GM12878 (cell line): ENCODE data around the gene CPEB3. TPM values are rescaled to one million over a fixed set of nuclear protein-coding genes. Genes with fewer than 3 reads are reported as not detected.

Experiments used
- ATAC-seq: fragments of 200-7000 bp; cut with Tn5 transposase; 3 replicates; pipeline ENCODE4 v1.9.1; 2020; ENCODE audit warnings: mild to moderate bottlenecking, moderate library complexity
- BruUV-seq: library from RNA; stranded (reverse); fragments of 400-500 nt; replicated peaks from 2 replicates; lab custom pipeline; 2021; lab: Mats Ljungman, UMichigan
- CTCF ChIA-PET: fragments of 300-600 bp; sonication (Branson Sonifier 250); formaldehyde crosslinking; extraction: SDS; loops from one replicate; lab custom pipeline; 2021; ENCODE audit warnings: inconsistent platforms; lab: Yijun Ruan, JAX
- POLR2A ChIA-PET: fragments of 350-600 bp; formaldehyde crosslinking; extraction: SDS; loops from one replicate; lab custom pipeline; 2021; ENCODE audit warnings: inconsistent platforms; lab: Charles Lee
- RAD21 ChIA-PET: fragments of 300-600 bp; sonication (Branson Sonifier 250); formaldehyde crosslinking; loops from one replicate; lab custom pipeline; 2023; ENCODE audit warnings: antibody characterized with exemption; ENCODE audit not compliant: unreplicated experiment; lab: Charles Lee
- SMC1A ChIA-PET: fragments of 300-600 bp; sonication (Branson Sonifier 250); formaldehyde crosslinking; loops from one replicate; lab custom pipeline; 2023; ENCODE audit not compliant: unreplicated experiment, uncharacterized antibody; lab: Charles Lee
- DNase-seq: peaks from one replicate; pipeline ENCODE4 v3.0.0-alpha.2; 2011; ENCODE audit warnings: low read depth, low spot score
- FAIRE-seq: peaks from 3 replicates; lab custom pipeline; 2011; peaks lifted over from hg19 to GRCh38; lab: Jason Lieb, UNC
- H2AFZ ChIP-seq: 2 replicates; pipeline ENCODE4 v1.6.0; 2011; ENCODE audit warnings: low read depth, low read length, control low read depth; ENCODE audit not compliant: control insufficient read depth
- H3K27ac ChIP-seq: 2 replicates; pipeline ENCODE4 v1.5.1; 2011; ENCODE audit warnings: control low read depth; ENCODE audit not compliant: control insufficient read depth, insufficient read depth
- H3K27me3 ChIP-seq, 2 experiments: replicated peaks in 1 of 2; 2 replicates each; pipeline versions ENCODE4 v1.6.0 to v1.6.1; 2011; ENCODE audit warnings: low read length in 1 of 2; ENCODE audit not compliant: control insufficient read depth in 2 of 2, insufficient read depth in 2 of 2
- H3K36me3 ChIP-seq, 2 experiments: 2 replicates each; pipeline ENCODE4 v1.5.1; 2011; ENCODE audit warnings: low read length in 1 of 2; ENCODE audit not compliant: control insufficient read depth in 2 of 2, insufficient read depth in 2 of 2
- H3K4me1 ChIP-seq: 2 replicates; pipeline ENCODE4 v1.6.1; 2011; ENCODE audit warnings: mild to moderate bottlenecking, low read length, moderate library complexity, mixed read lengths; ENCODE audit not compliant: control insufficient read depth, insufficient read depth
- H3K4me2 ChIP-seq: 2 replicates; pipeline ENCODE4 v1.6.0; 2011; ENCODE audit warnings: control low read depth; ENCODE audit not compliant: control insufficient read depth, insufficient read depth
- H3K4me3 ChIP-seq: fragments of 200-600 bp; sonication (generic); 2 replicates; pipeline ENCODE4 v1.5.1; 2016
- H3K79me2 ChIP-seq: 2 replicates; pipeline ENCODE4 v1.6.0; 2011; ENCODE audit warnings: low read length; ENCODE audit not compliant: control insufficient read depth, insufficient read depth
- H3K9ac ChIP-seq: 2 replicates; pipeline ENCODE4 v1.8.0; 2011; ENCODE audit warnings: low read length, control low read depth, mixed read lengths; ENCODE audit not compliant: control insufficient read depth, insufficient read depth
- H3K9me3 ChIP-seq: replicated peaks from 3 replicates; pipeline ENCODE4 v1.5.1; 2011; ENCODE audit warnings: mild to moderate bottlenecking, low read length; ENCODE audit not compliant: control insufficient read depth, insufficient read depth
- H4K20me1 ChIP-seq: 2 replicates; pipeline ENCODE4 v1.6.0; 2011; ENCODE audit not compliant: control insufficient read depth, insufficient read depth
- ASH2L ChIP-seq: fragments of 300-600, 200-600 bp; sonication (generic); IDR thresholded peaks from 2 replicates; pipeline ENCODE4 v1.6.1; 2017; ENCODE audit warnings: low read depth, mild to moderate bottlenecking, borderline replicate concordance
- ATF2 ChIP-seq: IDR thresholded peaks from 2 replicates; pipeline ENCODE4 v1.6.1; 2012; ENCODE audit warnings: low read length, inconsistent platforms
- BACH1 ChIP-seq: fragments of 450-650 bp; IDR thresholded peaks from 2 replicates; pipeline ENCODE4 v1.6.1; 2017; ENCODE audit warnings: mild to moderate bottlenecking, borderline replicate concordance
- CEBPZ ChIP-seq: fragments of 150-350 bp; IDR thresholded peaks from 2 replicates; pipeline ENCODE4 v1.6.1; 2016; ENCODE audit warnings: low read depth, low read length
- CHD2 ChIP-seq: IDR thresholded peaks from 2 replicates; pipeline ENCODE4 v1.6.1; 2011; ENCODE audit warnings: low read depth, low read length, improper control_type of control experiment, borderline replicate concordance
- CTCF ChIP-seq, 3 experiments: IDR thresholded peaks in 2 of 3; conservative IDR thresholded peaks in 1 of 3; 2 replicates each; pipeline ENCODE4 v1.5.1; 2011; ENCODE audit warnings: low read depth in 3 of 3, low read length in 3 of 3, mild to moderate bottlenecking in 3 of 3, control low read depth in 2 of 3, moderate library complexity in 2 of 3, inconsistent platforms in 1 of 3, mixed read lengths in 1 of 3; ENCODE audit not compliant: control insufficient read depth in 2 of 3, insufficient read depth in 1 of 3; ENCODE audit errors: extremely low read depth in 1 of 3
- EED ChIP-seq: sonication (generic); IDR thresholded peaks from 2 replicates; pipeline ENCODE4 v1.6.1; 2016; ENCODE audit warnings: antibody characterized with exemption, low read depth
- GATAD2B ChIP-seq: fragments of 450-650 bp; conservative IDR thresholded peaks from 2 replicates; pipeline ENCODE4 v1.6.1; 2017; ENCODE audit warnings: low read depth, mild to moderate bottlenecking, moderate library complexity
- HDAC2 ChIP-seq: fragments of 200-600 bp; sonication (generic); IDR thresholded peaks from 2 replicates; pipeline ENCODE4 v1.6.1; 2017
- NBN ChIP-seq: fragments of 450-650 bp; IDR thresholded peaks from 2 replicates; pipeline ENCODE4 v1.6.1; 2016
- PML ChIP-seq: IDR thresholded peaks from 2 replicates; pipeline ENCODE4 v1.6.1; 2012; ENCODE audit warnings: low read length, inconsistent platforms
- RELA ChIP-seq: fragments of 450-650 bp; IDR thresholded peaks from 2 replicates; pipeline ENCODE4 v1.8.0; 2014; ENCODE audit warnings: borderline replicate concordance; ENCODE audit not compliant: partially characterized antibody
- SIN3A ChIP-seq: IDR thresholded peaks from 2 replicates; pipeline ENCODE4 v1.6.1; 2012; ENCODE audit warnings: low read depth, low read length, improper control_type of control experiment
- SREBF1 ChIP-seq: IDR thresholded peaks from 2 replicates; pipeline ENCODE4 v1.6.1; 2012; ENCODE audit warnings: mild to moderate bottlenecking, low read length
- STAT1 ChIP-seq: fragments of 450-650 bp; conservative IDR thresholded peaks from 2 replicates; pipeline ENCODE4 v1.6.1; 2014; ENCODE audit warnings: antibody characterized with exemption, mild to moderate bottlenecking
- TAF1 ChIP-seq: IDR thresholded peaks from 2 replicates; pipeline ENCODE4 v1.6.1; 2011; ENCODE audit warnings: mild to moderate bottlenecking, low read depth, low read length, borderline replicate concordance
- TCF12 ChIP-seq: IDR thresholded peaks from 2 replicates; pipeline ENCODE4 v1.6.1; 2011; ENCODE audit warnings: low read depth, mild to moderate bottlenecking, low read length
- WGBS: methylation state at CpG from one replicate; pipeline ENCODE4 v1.1.6; 2016; ENCODE audit warnings: low lambda C conversion rate; ENCODE audit not compliant: insufficient replicate concordance, insufficient coverage; ENCODE audit errors: missing lambda C conversion rate; 5-methylcytosine and 5-hydroxymethylcytosine counted together
- in situ Hi-C: fragments of 300-500 bp; cut with MboI; formaldehyde crosslinking; loops from 9 replicates; pipeline ENCODE4 v1.14.3; 2018; ENCODE audit warnings: mixed read lengths
- intact Hi-C: fragments of 100-400 bp; cut with micrococcal nuclease; formaldehyde crosslinking; loops from one replicate; pipeline ENCODE4 v1.14.2; 2022; ENCODE audit not compliant: unreplicated experiment
- polyA plus RNA-seq, 11 experiments: library from polyadenylated mRNA; depleted of rRNA in 4 of 11; unstranded in 6 of 11; stranded (reverse) in 5 of 11; fragments of >200 nt; fragmentation: Nextera tagmentation in 4 of 11; fragmentation: Illumina TruSeq in 1 of 11; extraction: Ambion mirVana in 4 of 11; extraction: Trizol in 1 of 11; gene quantifications; 1 replicate in 1 of 11; 2 replicates in 10 of 11; pipeline versions ENCODE4 v1.2.1 to v1.2.3, GENCODE V29; 2011 to 2016; ENCODE audit warnings: inconsistent platforms in 2 of 11, missing spikeins in 2 of 11, low read depth in 1 of 11
- total RNA-seq, 4 experiments: library from RNA; depleted of rRNA in 3 of 4; stranded (reverse); fragments of >200 nt in 3 of 4; fragmentation: Illumina TruSeq in 1 of 4; extraction: Trizol in 1 of 4; gene quantifications; 2 replicates each; pipeline versions ENCODE4 v1.2.1 to v1.2.3, GENCODE V29; 2013 to 2021

The CPEB3 gene
- total and polyA plus RNA-seq, 10 of the 15 experiments (the other 5 are each of a cell fraction or from before 2014, with no cell fraction given), result 0.50 to 2.3 (median 1.2) TPM

GRCh38 chr10:92079003-92079402, 211.9 kb downstream of the CPEB3 start:
- TF ChIP-seq STAT1, result no peak
- no peak for TF ChIP-seq HDAC2
- no peak for TF ChIP-seq PML
- no peak for TF ChIP-seq RELA
- no peak for TF ChIP-seq GATAD2B
- no peak for TF ChIP-seq SIN3A
- TF ChIP-seq CEBPZ, result no peak
- no peak for TF ChIP-seq CHD2
- TF ChIP-seq SREBF1, result no peak
- no peak for TF ChIP-seq TAF1
- no peak for TF ChIP-seq ATF2
- TF ChIP-seq EED, result no peak
- no peak for TF ChIP-seq CTCF (IDR thresholded peaks at IDR 0.05 in 2 of 3, conservative IDR thresholded peaks at IDR 0.05 in 1 of 3; ENCODE audit: control insufficient read depth in 2 of 3, extremely low read depth in 1 of 3, insufficient read depth in 1 of 3, low read depth in 3 of 3, low read length in 3 of 3)
- no peak for TF ChIP-seq ASH2L
- no peak for TF ChIP-seq NBN
- TF ChIP-seq TCF12, result no peak
- no peak for TF ChIP-seq BACH1
- TF ChIP-seq, all 136 proteins: peak for 0
- H3K79me2 ChIP-seq, result no peaks in the 10 kb centered on the region
- 90% methylated on average over 6 of the region's 6 CpGs for WGBS
- no peaks in the 10 kb centered on the region for H3K27me3 ChIP-seq
- H3K4me2 ChIP-seq, result no peak overlapping the region
- no peak overlapping the region for H3K4me3 ChIP-seq
- in situ Hi-C loops, result no loop called here
- intact Hi-C loops, result no loop called here
- no peak overlapping the region for H3K27ac ChIP-seq
- no peak for ATAC-seq
- H3K9me3 ChIP-seq, result no peaks in the 10 kb centered on the region
- no peak overlapping the region for H3K9ac ChIP-seq
- H4K20me1 ChIP-seq, result no peaks in the 10 kb centered on the region
- no peak for FAIRE-seq
- ChIA-PET SMC1A (interaction anchor here (0.8 to 2.3 kb wide), 2 partner anchors 9 to 214 kb away, joined by 3 to 10 read pairs; no protein-coding TSS in a partner anchor), RAD21 (no interaction called here), CTCF (interaction anchor here (1.6 kb wide), 1 partner anchor 9 kb away, joined by 5 read pairs; no protein-coding TSS in a partner anchor), POLR2A (no interaction called here)
- H2AFZ ChIP-seq, result no peak overlapping the region
- no peak for DNase-seq
- BruUV-seq, result no TSS peak
- H3K36me3 ChIP-seq, result no peaks in the 10 kb centered on the region; a peak in 1 of 4 replicates
- no peaks in the 10 kb centered on the region for H3K4me1 ChIP-seq
